Smooth muscle cell (in vitro differentiated cells): ENCODE results near the gene IGF2R. TPM values are rescaled to one million over a fixed set of nuclear protein-coding genes. Genes with fewer than 3 reads are reported as not detected.
A peak's percentile ranks its signal among the peaks of the same experiment; 100 is the strongest.

Experiments used
- DNase-seq: peaks from one replicate; lab custom pipeline; 2025; ENCODE audit not compliant: unreplicated experiment; lab: John Stamatoyannopoulos, UW
- H2AFZ ChIP-seq: fragments of 200-600 bp; sonication (generic); 2 replicates; pipeline ENCODE4 v1.6.0; 2016; ENCODE audit warnings: antibody characterized with exemption, low read depth, mild to moderate bottlenecking
- H3F3A ChIP-seq: fragments of 200-600 bp; sonication (generic); 2 replicates; pipeline ENCODE4 v1.6.0; 2017; ENCODE audit warnings: antibody characterized with exemption, low read depth
- H3K27ac ChIP-seq: fragments of 200-600 bp; sonication (generic); 2 replicates; pipeline ENCODE4 v1.5.1; 2016; ENCODE audit warnings: low read depth, mild to moderate bottlenecking
- H3K27me3 ChIP-seq: fragments of 200-600 bp; sonication (generic); 2 replicates; pipeline ENCODE4 v1.6.1; 2016; ENCODE audit warnings: low read depth, mild to moderate bottlenecking
- H3K36me3 ChIP-seq: fragments of 200-600 bp; sonication (generic); 2 replicates; pipeline ENCODE4 v1.5.1; 2016; ENCODE audit warnings: low read depth
- H3K4me1 ChIP-seq: fragments of 200-600 bp; sonication (generic); 2 replicates; pipeline ENCODE4 v1.5.1; 2016; ENCODE audit warnings: low read depth
- H3K4me2 ChIP-seq: fragments of 200-600 bp; sonication (generic); 2 replicates; pipeline ENCODE4 v1.6.0; 2016; ENCODE audit warnings: mild to moderate bottlenecking
- H3K4me3 ChIP-seq: fragments of 200-600 bp; sonication (generic); 2 replicates; pipeline ENCODE4 v1.5.1; 2016; ENCODE audit warnings: mild to moderate bottlenecking
- H3K79me2 ChIP-seq: fragments of 200-600 bp; sonication (generic); 2 replicates; pipeline ENCODE4 v1.6.0; 2016; ENCODE audit warnings: low read depth, mild to moderate bottlenecking
- H3K9ac ChIP-seq: fragments of 200-600 bp; sonication (generic); 2 replicates; pipeline ENCODE4 v1.6.0; 2016; ENCODE audit warnings: low read depth
- H3K9me3 ChIP-seq: fragments of 200-600 bp; sonication (generic); replicated peaks from 2 replicates; pipeline ENCODE4 v1.5.1; 2016; ENCODE audit warnings: low read depth
- H4K20me1 ChIP-seq: fragments of 200-600 bp; sonication (generic); 2 replicates; pipeline ENCODE4 v1.6.0; 2016; ENCODE audit warnings: low read depth
- WGBS: methylation state at CpG from one replicate; pipeline ENCODE4 v1.1.7; 2016; ENCODE audit warnings: low lambda C conversion rate; 5-methylcytosine and 5-hydroxymethylcytosine counted together
- polyA plus RNA-seq: library from polyadenylated mRNA; unstranded; fragments of >200 nt; fragmentation: Nextera tagmentation; extraction: Ambion mirVana; gene quantifications from 2 replicates; pipeline ENCODE4 v1.2.1, GENCODE V29; 2016
- total RNA-seq: library from RNA; depleted of rRNA; stranded (reverse); fragments of >200 nt; gene quantifications from 2 replicates; pipeline ENCODE4 v1.2.3, GENCODE V29; 2014
- TF ChIP-seq, protein P1 (sequence below): fragments of 200-600 bp; sonication (generic); IDR thresholded peaks from 2 replicates; pipeline ENCODE4 v1.5.1; 2017; ENCODE audit warnings: borderline replicate concordance, mild to moderate bottlenecking, antibody characterized with exemption; ENCODE audit not compliant: insufficient read depth, poor library complexity, severe bottlenecking

The IGF2R gene
- total and polyA plus RNA-seq, 2 experiments from 2014 or later: 44.7 to 77.4 TPM

- TF ChIP-seq, protein P1, sequence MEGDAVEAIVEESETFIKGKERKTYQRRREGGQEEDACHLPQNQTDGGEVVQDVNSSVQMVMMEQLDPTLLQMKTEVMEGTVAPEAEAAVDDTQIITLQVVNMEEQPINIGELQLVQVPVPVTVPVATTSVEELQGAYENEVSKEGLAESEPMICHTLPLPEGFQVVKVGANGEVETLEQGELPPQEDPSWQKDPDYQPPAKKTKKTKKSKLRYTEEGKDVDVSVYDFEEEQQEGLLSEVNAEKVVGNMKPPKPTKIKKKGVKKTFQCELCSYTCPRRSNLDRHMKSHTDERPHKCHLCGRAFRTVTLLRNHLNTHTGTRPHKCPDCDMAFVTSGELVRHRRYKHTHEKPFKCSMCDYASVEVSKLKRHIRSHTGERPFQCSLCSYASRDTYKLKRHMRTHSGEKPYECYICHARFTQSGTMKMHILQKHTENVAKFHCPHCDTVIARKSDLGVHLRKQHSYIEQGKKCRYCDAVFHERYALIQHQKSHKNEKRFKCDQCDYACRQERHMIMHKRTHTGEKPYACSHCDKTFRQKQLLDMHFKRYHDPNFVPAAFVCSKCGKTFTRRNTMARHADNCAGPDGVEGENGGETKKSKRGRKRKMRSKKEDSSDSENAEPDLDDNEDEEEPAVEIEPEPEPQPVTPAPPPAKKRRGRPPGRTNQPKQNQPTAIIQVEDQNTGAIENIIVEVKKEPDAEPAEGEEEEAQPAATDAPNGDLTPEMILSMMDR: no peak
- peak overlapping the region; percentile 45 for H3K9ac ChIP-seq
- no peaks in the 10 kb centered on the region for H4K20me1 ChIP-seq
- H2AFZ ChIP-seq: no peak overlapping the region
- no peak overlapping the region for H3K4me2 ChIP-seq
- peaks cover 17% of the 10 kb centered on the region for H3K4me1 ChIP-seq
- peak overlapping the region; percentile 96 for H3K27ac ChIP-seq
- H3K9me3 ChIP-seq: no peaks in the 10 kb centered on the region
- no peaks in the 10 kb centered on the region for H3K27me3 ChIP-seq
- H3K79me2 ChIP-seq: no peaks in the 10 kb centered on the region
- H3K4me3 ChIP-seq: no peak overlapping the region
- no peak for DNase-seq
- H3K36me3 ChIP-seq: peaks cover 4% of the 10 kb centered on the region
- WGBS: 66% methylated on average over 10 of the region's 10 CpGs
- peaks cover 22% of the 10 kb centered on the region for H3F3A ChIP-seq
These were observed 59.0 kb downstream of the IGF2R start for GRCh38 chr6:160027931-160028330.

DNA sequence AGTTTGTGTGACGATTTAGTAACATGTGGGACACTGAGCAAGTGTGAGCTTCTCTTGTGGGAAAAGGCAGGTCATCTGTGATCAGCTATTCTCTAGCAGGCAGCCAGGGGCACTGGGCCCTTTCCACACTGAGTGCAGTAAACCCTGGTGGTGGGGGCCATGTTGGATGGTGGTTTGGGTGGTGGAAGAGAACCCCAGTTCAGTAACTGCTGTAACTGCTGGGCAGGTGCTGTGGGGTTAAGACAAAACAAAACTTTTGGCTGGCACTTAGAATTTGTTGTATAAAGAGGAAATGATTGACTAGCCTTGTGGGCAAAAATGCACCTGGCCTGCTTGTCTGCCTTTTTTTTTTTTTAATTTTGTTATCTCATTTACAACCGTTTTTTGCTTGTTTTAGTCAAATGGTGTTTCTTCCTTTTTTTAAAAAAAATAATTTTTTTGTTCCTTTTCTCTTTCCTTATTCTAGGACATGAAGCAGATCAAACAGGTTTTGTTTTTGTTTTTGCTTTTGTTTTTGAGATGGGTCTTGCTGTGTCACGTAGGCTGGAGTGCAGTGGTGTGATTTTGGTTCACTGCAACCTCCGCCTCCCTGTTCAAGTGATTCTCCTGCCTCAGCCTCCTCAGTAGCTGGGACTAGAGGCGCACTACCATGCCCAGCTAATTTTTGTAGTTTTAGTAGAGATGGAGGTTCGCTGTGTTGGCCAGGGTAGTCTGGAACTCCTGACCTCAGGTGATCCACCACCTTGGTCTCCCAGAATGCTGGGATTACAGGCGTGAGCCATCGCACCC is 59.8 kb downstream of the IGF2R start:
- Histone ChIP-seq H3K27me3 (no peaks in the 10 kb centered on the region), H3K4me1 (peaks cover 17% of the 10 kb centered on the region), H3K36me3 (peaks cover 4% of the 10 kb centered on the region), H3K79me2 (no peaks in the 10 kb centered on the region), H2AFZ (no peak overlapping the region), H4K20me1 (no peaks in the 10 kb centered on the region), H3K4me3 (no peak overlapping the region), H3K27ac (peak overlapping the region; percentile 96), H3F3A (peaks cover 22% of the 10 kb centered on the region), H3K4me2 (no peak overlapping the region), H3K9me3 (no peaks in the 10 kb centered on the region), H3K9ac (peak overlapping the region; percentile 41)
- WGBS: 99% methylated on average over 8 of the region's 8 CpGs
- TF ChIP-seq, protein P1: no peak
- no peak for DNase-seq

DNA sequence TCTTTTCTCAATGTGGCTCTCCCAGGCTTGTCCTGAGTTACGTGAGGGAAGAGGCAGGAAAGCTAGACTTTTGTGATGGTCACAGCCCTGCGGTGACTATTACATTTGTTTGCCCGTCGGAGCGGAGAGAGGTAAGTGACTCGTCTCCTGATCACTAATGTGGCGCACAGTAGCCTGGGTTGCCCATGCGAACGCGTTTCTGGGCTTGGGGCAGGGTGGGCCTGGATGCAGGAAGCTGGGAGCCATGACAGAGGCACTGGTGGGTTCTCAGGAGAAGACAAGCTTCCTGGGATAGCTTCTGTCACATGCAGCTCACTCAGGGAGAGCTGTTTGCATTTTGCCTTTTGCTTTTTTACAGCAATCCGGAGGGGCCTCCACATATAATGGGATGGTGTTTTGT is 60.6 kb downstream of the IGF2R start:
- Histone ChIP-seq H3F3A (peaks cover 22% of the 10 kb centered on the region), H3K9me3 (no peaks in the 10 kb centered on the region), H3K4me1 (peaks cover 17% of the 10 kb centered on the region), H3K4me2 (peak overlapping the region; percentile 74), H3K36me3 (peaks cover 4% of the 10 kb centered on the region), H4K20me1 (no peaks in the 10 kb centered on the region), H2AFZ (no peak overlapping the region), H3K27me3 (no peaks in the 10 kb centered on the region), H3K9ac (no peak overlapping the region), H3K27ac (peak overlapping the region; percentile 96), H3K79me2 (no peaks in the 10 kb centered on the region), H3K4me3 (no peak overlapping the region)
- TF ChIP-seq, protein P1: no peak
- WGBS: 90% methylated on average over 11 of the region's 11 CpGs
- DNase-seq: no peak

DNA sequence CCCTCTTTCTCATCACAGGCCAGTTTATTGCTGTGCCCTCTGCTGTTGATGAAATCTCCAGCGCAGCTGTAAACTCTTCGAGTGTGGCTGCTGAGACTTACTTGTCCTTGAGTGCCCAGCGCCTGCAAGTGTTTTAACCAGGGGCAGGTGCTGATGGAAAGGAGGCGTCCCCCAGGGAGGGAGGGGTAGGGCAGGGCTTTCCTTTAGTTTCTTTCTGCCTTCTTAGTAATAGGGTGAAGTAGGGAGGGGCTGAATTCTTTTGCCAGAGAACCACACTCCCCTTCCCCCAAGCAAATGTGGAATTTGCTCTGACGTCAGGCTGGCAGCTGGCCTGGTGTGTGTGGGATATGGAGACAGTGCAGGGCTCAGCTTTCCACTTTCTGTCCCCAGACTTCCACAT is 61.2 kb downstream of the IGF2R start:
- TF ChIP-seq, protein P1: no peak
- no peaks in the 10 kb centered on the region for H3K9me3 ChIP-seq
- no peaks in the 10 kb centered on the region for H3K79me2 ChIP-seq
- peak overlapping the region; percentile 84 for H3K9ac ChIP-seq
- no peak overlapping the region for H2AFZ ChIP-seq
- H3K36me3 ChIP-seq: peaks cover 4% of the 10 kb centered on the region
- H3K4me2 ChIP-seq: peak overlapping the region; percentile 74
- peak overlapping the region; percentile 96 for H3K27ac ChIP-seq
- H4K20me1 ChIP-seq: no peaks in the 10 kb centered on the region
- H3K4me1 ChIP-seq: peaks cover 17% of the 10 kb centered on the region
- DNase-seq: peak; percentile 33
- H3K4me3 ChIP-seq: no peak overlapping the region
- H3F3A ChIP-seq: peaks cover 22% of the 10 kb centered on the region
- no peaks in the 10 kb centered on the region for H3K27me3 ChIP-seq
- 16% methylated on average over 4 of the region's 5 CpGs for WGBS
